Measurements from ENCODE around the gene BPIFA1.

DNA sequence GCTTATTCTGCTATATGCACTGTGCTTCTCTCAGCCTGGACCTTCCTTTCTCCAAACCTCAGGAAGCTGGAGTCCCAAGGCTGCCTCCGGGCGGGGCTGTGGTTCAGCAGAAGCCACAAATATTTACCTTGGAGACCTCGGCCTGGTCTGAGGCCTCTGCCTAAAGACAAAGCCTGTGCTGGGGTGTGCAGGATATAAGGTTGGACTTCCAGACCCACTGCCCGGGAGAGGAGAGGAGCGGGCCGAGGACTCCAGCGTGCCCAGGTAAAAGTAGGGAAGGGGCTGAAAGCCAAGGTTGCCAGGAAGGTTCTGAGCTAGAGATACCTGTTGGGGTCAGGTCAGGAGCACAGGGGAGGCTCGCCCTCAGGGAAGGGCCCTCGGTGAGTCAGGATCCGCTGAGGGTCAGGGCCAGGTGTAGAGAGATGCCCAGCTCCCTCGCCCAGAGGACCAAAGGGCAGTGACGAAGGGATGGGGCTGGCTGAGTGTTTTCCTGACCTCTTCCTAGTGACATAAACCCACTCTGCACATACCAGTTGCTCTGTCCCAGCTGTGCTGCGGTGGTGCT is 47.3 kb downstream of the BPIFA1 start, which contains the start of gene BPIFB1:
- no peak for TF ChIP-seq POLR2A (IDR thresholded peaks at IDR 0.05)
- TF ChIP-seq, protein P1, sequence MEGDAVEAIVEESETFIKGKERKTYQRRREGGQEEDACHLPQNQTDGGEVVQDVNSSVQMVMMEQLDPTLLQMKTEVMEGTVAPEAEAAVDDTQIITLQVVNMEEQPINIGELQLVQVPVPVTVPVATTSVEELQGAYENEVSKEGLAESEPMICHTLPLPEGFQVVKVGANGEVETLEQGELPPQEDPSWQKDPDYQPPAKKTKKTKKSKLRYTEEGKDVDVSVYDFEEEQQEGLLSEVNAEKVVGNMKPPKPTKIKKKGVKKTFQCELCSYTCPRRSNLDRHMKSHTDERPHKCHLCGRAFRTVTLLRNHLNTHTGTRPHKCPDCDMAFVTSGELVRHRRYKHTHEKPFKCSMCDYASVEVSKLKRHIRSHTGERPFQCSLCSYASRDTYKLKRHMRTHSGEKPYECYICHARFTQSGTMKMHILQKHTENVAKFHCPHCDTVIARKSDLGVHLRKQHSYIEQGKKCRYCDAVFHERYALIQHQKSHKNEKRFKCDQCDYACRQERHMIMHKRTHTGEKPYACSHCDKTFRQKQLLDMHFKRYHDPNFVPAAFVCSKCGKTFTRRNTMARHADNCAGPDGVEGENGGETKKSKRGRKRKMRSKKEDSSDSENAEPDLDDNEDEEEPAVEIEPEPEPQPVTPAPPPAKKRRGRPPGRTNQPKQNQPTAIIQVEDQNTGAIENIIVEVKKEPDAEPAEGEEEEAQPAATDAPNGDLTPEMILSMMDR (IDR thresholded peaks at IDR 0.05 in 4 of 5, conservative IDR thresholded peaks at IDR 0.05 in 1 of 5), result no peak
